Muscle of leg (tissue), 11 donors: ENCODE results near the gene VAV2. TPM values are rescaled to one million over a fixed set of nuclear protein-coding genes. Genes with fewer than 3 reads are reported as not detected.
A peak's percentile ranks its signal among the peaks of the same experiment; 100 is the strongest.

Experiments used
- DNase-seq: peaks from one replicate; pipeline ENCODE4 v3.0.0; 2013
- H3K27ac ChIP-seq: one replicate; pipeline ENCODE4 v1.5.1; 2013; ENCODE audit warnings: mild to moderate bottlenecking, low read length, control low read depth
- H3K27me3 ChIP-seq: one replicate; pipeline ENCODE4 v1.6.1; 2013; ENCODE audit warnings: low read length; ENCODE audit not compliant: control insufficient read depth, insufficient read depth
- H3K36me3 ChIP-seq: one replicate; pipeline ENCODE4 v1.6.1; 2013; ENCODE audit warnings: low read length; ENCODE audit not compliant: control insufficient read depth, insufficient read depth
- H3K4me1 ChIP-seq: one replicate; pipeline ENCODE4 v1.6.1; 2013; ENCODE audit warnings: low read length; ENCODE audit not compliant: control insufficient read depth, insufficient read depth
- H3K4me3 ChIP-seq: one replicate; pipeline ENCODE4 v1.5.1; 2013; ENCODE audit warnings: low read length, control low read depth
- H3K9me3 ChIP-seq: replicated peaks from 2 replicates; pipeline ENCODE4 v1.6.1; 2013; ENCODE audit warnings: low read depth, low read length; ENCODE audit not compliant: control insufficient read depth
- WGBS: methylation state at CpG from one replicate; pipeline ENCODE4 v1.1.5; 2013; ENCODE audit warnings: missing lambda C conversion rate; ENCODE audit not compliant: insufficient coverage; 5-methylcytosine and 5-hydroxymethylcytosine counted together
- polyA plus RNA-seq, 8 donors: library from polyadenylated mRNA; unstranded; fragments of 120-200 nt; gene quantifications; one replicate each; pipeline versions ENCODE4 v1.2.1 to v1.2.3, GENCODE V29; 2013; ENCODE audit warnings: inconsistent platforms in 1 of 8, low replicate concordance in 1 of 8; ENCODE audit not compliant: insufficient read length in 8 of 8, insufficient read depth in 1 of 8
- total RNA-seq: library from RNA; stranded (reverse); fragments of 120-200 nt; gene quantifications from one replicate; pipeline ENCODE4 v1.2.4, GENCODE V29; 2013

The VAV2 gene
- total and polyA plus RNA-seq, 9 donors, result 7.4 to 19.1 (median 16.0) TPM

GRCh38 chr9:133895335-133895734, 96.8 kb downstream of the VAV2 start:
- H3K4me3 ChIP-seq, result no peak overlapping the region
- no peak overlapping the region for H3K27ac ChIP-seq
- no peaks in the 10 kb centered on the region for H3K9me3 ChIP-seq
- WGBS, result 85% methylated on average over 8 of the region's 11 CpGs
- H3K36me3 ChIP-seq, result no peaks in the 10 kb centered on the region
- peaks cover 19% of the 10 kb centered on the region for H3K4me1 ChIP-seq
- no peaks in the 10 kb centered on the region for H3K27me3 ChIP-seq
- no peak for DNase-seq

GRCh38 chr9:133894377-133895321, 97.5 kb downstream of the VAV2 start:
- no peaks in the 10 kb centered on the region for H3K9me3 ChIP-seq
- DNase-seq, result no peak
- H3K27me3 ChIP-seq, result no peaks in the 10 kb centered on the region
- no peaks in the 10 kb centered on the region for H3K36me3 ChIP-seq
- H3K4me1 ChIP-seq, result peaks cover 25% of the 10 kb centered on the region
- no peak overlapping the region for H3K4me3 ChIP-seq
- H3K27ac ChIP-seq, result no peak overlapping the region
- 89% methylated on average over 20 of the region's 24 CpGs for WGBS

- no peak for DNase-seq
- peaks cover 36% of the 10 kb centered on the region for H3K4me1 ChIP-seq
- H3K27me3 ChIP-seq, result no peaks in the 10 kb centered on the region
- H3K4me3 ChIP-seq, result no peak overlapping the region
- 87% methylated on average over 36 of the region's 40 CpGs for WGBS
- H3K27ac ChIP-seq, result no peak overlapping the region
- no peaks in the 10 kb centered on the region for H3K9me3 ChIP-seq
- no peaks in the 10 kb centered on the region for H3K36me3 ChIP-seq
Measured at GRCh38 chr9:133893191-133893994, 98.7 kb downstream of the VAV2 start.

- DNase-seq, result no peak
- H3K36me3 ChIP-seq, result no peaks in the 10 kb centered on the region
- H3K27me3 ChIP-seq, result no peaks in the 10 kb centered on the region
- no peak overlapping the region for H3K4me3 ChIP-seq
- WGBS, result 52% methylated on average over 13 of the region's 17 CpGs
- peaks cover 32% of the 10 kb centered on the region for H3K4me1 ChIP-seq
- no peaks in the 10 kb centered on the region for H3K9me3 ChIP-seq
- no peak overlapping the region for H3K27ac ChIP-seq
Measured at GRCh38 chr9:133892193-133892920, 99.8 kb downstream of the VAV2 start.

GRCh38 chr9:133891741-133892140, 100.4 kb downstream of the VAV2 start:
- no peak overlapping the region for H3K27ac ChIP-seq
- H3K27me3 ChIP-seq, result no peaks in the 10 kb centered on the region
- H3K36me3 ChIP-seq, result no peaks in the 10 kb centered on the region
- H3K4me3 ChIP-seq, result no peak overlapping the region
- no peaks in the 10 kb centered on the region for H3K9me3 ChIP-seq
- DNase-seq, result no peak
- WGBS, result 89% methylated on average over 7 of the region's 7 CpGs
- peaks cover 36% of the 10 kb centered on the region for H3K4me1 ChIP-seq

- H3K4me1 ChIP-seq, result peaks cover 39% of the 10 kb centered on the region
Measured at GRCh38 chr9:133890583-133890982, 101.5 kb downstream of the VAV2 start.

GRCh38 chr9:133889584-133890301, 102.4 kb downstream of the VAV2 start:
- peaks cover 48% of the 10 kb centered on the region for H3K4me1 ChIP-seq
- peak; percentile 49 for DNase-seq
- 74% methylated on average over 19 of the region's 24 CpGs for WGBS
- H3K9me3 ChIP-seq, result no peaks in the 10 kb centered on the region
- H3K27ac ChIP-seq, result no peak overlapping the region
- H3K27me3 ChIP-seq, result no peaks in the 10 kb centered on the region
- H3K36me3 ChIP-seq, result no peaks in the 10 kb centered on the region
- no peak overlapping the region for H3K4me3 ChIP-seq

More at GRCh38 chr9:133890583-133890982, 101.5 kb downstream of the VAV2 start:
- H3K36me3 ChIP-seq, result no peaks in the 10 kb centered on the region
- 65% methylated on average over 2 of the region's 8 CpGs for WGBS
- H3K27ac ChIP-seq, result no peak overlapping the region
- no peak for DNase-seq
- H3K27me3 ChIP-seq, result no peaks in the 10 kb centered on the region
- no peaks in the 10 kb centered on the region for H3K9me3 ChIP-seq
- H3K4me3 ChIP-seq, result no peak overlapping the region

- WGBS, result 83% methylated on average over 21 of the region's 25 CpGs
- Histone ChIP-seq H3K36me3 (no peaks in the 10 kb centered on the region), H3K27me3 (no peaks in the 10 kb centered on the region), H3K9me3 (no peaks in the 10 kb centered on the region), H3K4me1 (peaks cover 49% of the 10 kb centered on the region), H3K27ac (no peak overlapping the region), H3K4me3 (no peak overlapping the region)
- DNase-seq, result no peak
Measured at GRCh38 chr9:133888809-133889491, 103.2 kb downstream of the VAV2 start.
